Panc1 (cell line): ENCODE measurements around the gene POLR2M. TPM values are rescaled to one million over a fixed set of nuclear protein-coding genes. Genes with fewer than 3 reads are reported as not detected.

Experiments used
- ATAC-seq: fragments of 200-7000 bp; cut with Tn5 transposase; 2 replicates; pipeline ENCODE4 v1.9.1; 2020; ENCODE audit warnings: mild to moderate bottlenecking, moderate library complexity
- BruUV-seq: library from RNA; stranded (reverse); fragments of 400-500 nt; replicated peaks from 2 replicates; lab custom pipeline; 2021; lab: Mats Ljungman, UMichigan
- CTCF ChIA-PET: fragments of 300-600 bp; sonication (Branson Sonifier 250); formaldehyde crosslinking; loops from one replicate; lab custom pipeline; 2022; ENCODE audit warnings: antibody characterized with exemption; lab: Charles Lee
- POLR2A ChIA-PET: fragments of 300-600 bp; sonication (Branson Sonifier 250); formaldehyde crosslinking; loops from one replicate; lab custom pipeline; 2022; ENCODE audit warnings: antibody characterized with exemption; lab: Charles Lee
- DNase-seq: peaks from one replicate; pipeline ENCODE4 v3.0.0-alpha.2; 2010; ENCODE audit warnings: low read depth, low spot score
- H3K27ac ChIP-seq: 2 replicates; pipeline ENCODE4 v1.5.1; 2011; ENCODE audit warnings: mild to moderate bottlenecking, low read length, inconsistent platforms
- H3K27me3 ChIP-seq: fragments of 200-500 bp; sonication (Bioruptor generic); 2 replicates; pipeline ENCODE4 v1.6.0; 2014; ENCODE audit warnings: low read length, inconsistent platforms; ENCODE audit not compliant: control insufficient read depth, insufficient read depth
- H3K36me3 ChIP-seq: fragments of 200-500 bp; sonication (Bioruptor generic); 2 replicates; pipeline ENCODE4 v1.5.1; 2014; ENCODE audit warnings: inconsistent platforms, mild to moderate bottlenecking, low read length, moderate library complexity; ENCODE audit not compliant: control insufficient read depth, insufficient read depth
- H3K4me1 ChIP-seq: 2 replicates; pipeline ENCODE4 v1.5.1; 2011; ENCODE audit warnings: inconsistent platforms, mild to moderate bottlenecking, low read length, moderate library complexity; ENCODE audit not compliant: control insufficient read depth, insufficient read depth
- H3K4me3 ChIP-seq, 2 experiments: 2 replicates each; pipeline ENCODE4 v1.5.1; 2011 to 2012; ENCODE audit warnings: low read depth in 2 of 2, low read length in 2 of 2, mild to moderate bottlenecking in 2 of 2, inconsistent platforms in 1 of 2, moderate library complexity in 1 of 2
- H3K9me3 ChIP-seq: fragments of 200-500 bp; sonication (Bioruptor generic); 2 replicates; pipeline ENCODE4 v1.5.1; 2014; ENCODE audit warnings: low read depth, mild to moderate bottlenecking, inconsistent platforms, low read length, moderate library complexity; ENCODE audit not compliant: control insufficient read depth, insufficient read depth
- CTCF ChIP-seq: fragments of 450-650 bp; IDR thresholded peaks from 2 replicates; pipeline ENCODE4 v1.5.1; 2017; ENCODE audit warnings: mild to moderate bottlenecking
- POLR2AphosphoS5 ChIP-seq: IDR thresholded peaks from 2 replicates; pipeline ENCODE4 v1.6.1; 2012; ENCODE audit warnings: mild to moderate bottlenecking, low read depth, low read length, moderate library complexity
- SIN3A ChIP-seq: IDR thresholded peaks from 2 replicates; pipeline ENCODE4 v1.6.1; 2012; ENCODE audit warnings: low read depth, mild to moderate bottlenecking, low read length, moderate library complexity, borderline replicate concordance; ENCODE audit not compliant: insufficient read depth
- TCF7L2 ChIP-seq: IDR thresholded peaks from 2 replicates; pipeline ENCODE4 v1.6.1; 2011; ENCODE audit warnings: mild to moderate bottlenecking, low read depth, low read length, inconsistent platforms
- in situ Hi-C: cut with HindIII; loops from 2 replicates; pipeline ENCODE4 v1.10.0; 2016; ENCODE audit warnings: low sequenced_read_pairs, low pct_unique_long_range_greater_than_20kb
- intact Hi-C: fragments of 100-400 bp; cut with micrococcal nuclease; formaldehyde crosslinking; loops from one replicate; pipeline ENCODE4 v1.10.0; 2022; ENCODE audit not compliant: unreplicated experiment
- total RNA-seq: library from RNA; stranded (reverse); gene quantifications from one replicate; pipeline ENCODE4 v1.2.1, GENCODE V29; 2021; ENCODE audit not compliant: unreplicated experiment
- TF ChIP-seq, protein P1 (sequence below), 2 experiments: IDR thresholded peaks; 2 replicates each; pipeline ENCODE4 v1.6.1; 2011 to 2012; ENCODE audit warnings: low read depth in 2 of 2, control low read depth in 1 of 2, low read length in 1 of 2, mild to moderate bottlenecking in 1 of 2, moderate library complexity in 1 of 2; ENCODE audit not compliant: insufficient read depth in 1 of 2

Gene POLR2M
- total RNA-seq, 1 experiment from 2014 or later = 76.6 TPM

GRCh38 chr15:57681011-57681410 lies 25.5 kb upstream of the POLR2M start:
- POLR2A ChIA-PET = no interaction called here
- CTCF ChIA-PET = no interaction called here

GRCh38 chr15:57683481-57683880 lies 23.0 kb upstream of the POLR2M start:
- ChIA-PET CTCF (no interaction called here), POLR2A (no interaction called here)
- in situ Hi-C loops (loop anchor here (25.0 kb wide), 1 partner anchor 179 kb away; no protein-coding TSS in a partner anchor), intact Hi-C loops (no loop called here)
- Histone ChIP-seq H3K27me3 (no peaks in the 10 kb centered on the region), H3K27ac (no peak overlapping the region), H3K4me3 (no peak overlapping the region), H3K9me3 (no peaks in the 10 kb centered on the region), H3K4me1 (peaks cover 3% of the 10 kb centered on the region; the same call in 1 of the 2 replicates), H3K36me3 (no peaks in the 10 kb centered on the region)
- DNase-seq (no peak), ATAC-seq (no peak)
- TF ChIP-seq CTCF = no peak
- no TSS peak for BruUV-seq

More at GRCh38 chr15:57681011-57681410, 25.5 kb upstream of the POLR2M start:
- in situ Hi-C loops = loop anchor here (25.0 kb wide), 1 partner anchor 181 kb away; no protein-coding TSS in a partner anchor
- no peak for ATAC-seq
- Histone ChIP-seq H3K36me3 (no peaks in the 10 kb centered on the region), H3K9me3 (no peaks in the 10 kb centered on the region), H3K27ac (no peak overlapping the region), H3K4me3 (no peak overlapping the region), H3K27me3 (no peaks in the 10 kb centered on the region), H3K4me1 (peaks cover 3% of the 10 kb centered on the region; the same call in 1 of the 2 replicates)
- no peak for DNase-seq
- BruUV-seq = no TSS peak
- TF ChIP-seq TCF7L2 = no peak
- no peak for TF ChIP-seq POLR2AphosphoS5
- TF ChIP-seq CTCF = no peak
- TF ChIP-seq, protein P1, sequence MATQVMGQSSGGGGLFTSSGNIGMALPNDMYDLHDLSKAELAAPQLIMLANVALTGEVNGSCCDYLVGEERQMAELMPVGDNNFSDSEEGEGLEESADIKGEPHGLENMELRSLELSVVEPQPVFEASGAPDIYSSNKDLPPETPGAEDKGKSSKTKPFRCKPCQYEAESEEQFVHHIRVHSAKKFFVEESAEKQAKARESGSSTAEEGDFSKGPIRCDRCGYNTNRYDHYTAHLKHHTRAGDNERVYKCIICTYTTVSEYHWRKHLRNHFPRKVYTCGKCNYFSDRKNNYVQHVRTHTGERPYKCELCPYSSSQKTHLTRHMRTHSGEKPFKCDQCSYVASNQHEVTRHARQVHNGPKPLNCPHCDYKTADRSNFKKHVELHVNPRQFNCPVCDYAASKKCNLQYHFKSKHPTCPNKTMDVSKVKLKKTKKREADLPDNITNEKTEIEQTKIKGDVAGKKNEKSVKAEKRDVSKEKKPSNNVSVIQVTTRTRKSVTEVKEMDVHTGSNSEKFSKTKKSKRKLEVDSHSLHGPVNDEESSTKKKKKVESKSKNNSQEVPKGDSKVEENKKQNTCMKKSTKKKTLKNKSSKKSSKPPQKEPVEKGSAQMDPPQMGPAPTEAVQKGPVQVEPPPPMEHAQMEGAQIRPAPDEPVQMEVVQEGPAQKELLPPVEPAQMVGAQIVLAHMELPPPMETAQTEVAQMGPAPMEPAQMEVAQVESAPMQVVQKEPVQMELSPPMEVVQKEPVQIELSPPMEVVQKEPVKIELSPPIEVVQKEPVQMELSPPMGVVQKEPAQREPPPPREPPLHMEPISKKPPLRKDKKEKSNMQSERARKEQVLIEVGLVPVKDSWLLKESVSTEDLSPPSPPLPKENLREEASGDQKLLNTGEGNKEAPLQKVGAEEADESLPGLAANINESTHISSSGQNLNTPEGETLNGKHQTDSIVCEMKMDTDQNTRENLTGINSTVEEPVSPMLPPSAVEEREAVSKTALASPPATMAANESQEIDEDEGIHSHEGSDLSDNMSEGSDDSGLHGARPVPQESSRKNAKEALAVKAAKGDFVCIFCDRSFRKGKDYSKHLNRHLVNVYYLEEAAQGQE (IDR thresholded peaks at IDR 0.05; ENCODE audit: insufficient read depth in 1 of 2, low read depth in 2 of 2, low read length in 1 of 2) = no peak
- no peak for TF ChIP-seq SIN3A
- intact Hi-C loops = no loop called here
